22Rv1 (cell line): ENCODE data around the gene C20orf96.

Experiments used
- CTCF ChIP-seq: fragments of 450-650 bp; IDR thresholded peaks from 2 replicates; pipeline ENCODE4 v1.5.1; 2017; ENCODE audit warnings: mild to moderate bottlenecking
- ZFX ChIP-seq: fragments of 450-650 bp; IDR thresholded peaks from 2 replicates; pipeline ENCODE4 v1.6.1; 2017; ENCODE audit warnings: antibody characterized with exemption, borderline replicate concordance

GRCh38 chr20:313402-313801 is 22.9 kb upstream of the C20orf96 start:
- TF ChIP-seq CTCF (no peak), ZFX (no peak)
